ENCODE data around the gene GOLGA8F.
"Not testable (repeated sequence)": the region's sequence is repeated elsewhere in the genome, so short reads cannot be mapped to it uniquely, and the experiment has no call there.

The GOLGA8F gene

DNA sequence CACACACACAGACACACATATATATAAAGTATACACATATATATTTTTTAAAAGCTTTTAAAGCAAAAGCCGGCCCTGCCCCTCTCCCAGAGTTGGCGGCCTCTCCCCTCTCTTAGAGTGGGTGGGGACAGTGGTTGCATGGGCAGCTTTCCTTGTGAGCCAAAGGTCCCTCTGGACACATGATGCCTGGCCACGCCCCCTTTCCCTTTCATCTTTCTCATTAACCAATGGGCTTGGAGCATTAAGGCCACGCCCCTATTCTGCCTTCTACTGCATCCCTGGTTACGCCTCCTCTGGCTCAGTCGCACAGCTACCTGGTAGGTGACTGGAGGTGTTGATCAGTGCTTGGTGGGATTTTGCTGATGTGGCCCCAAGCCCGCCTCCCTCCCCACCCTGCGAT is at the start of gene GOLGA8F:
TSS of gene GOLGA8F (plus strand) at position 301 of the 400 bp plus-strand sequence. CDS start at position 399, 98 bp downstream.
- not testable (repeated sequence) for DNase-seq

GRCh38 chr15:28357984-28358383 is 20.5 kb upstream of the GOLGA8F start, which contains the start of gene GOLGA6L24:
TSS of gene GOLGA6L24 (minus strand) at chr15:28358084. CDS start at chr15:28358023, 61 bp downstream.
- not testable (repeated sequence) for DNase-seq

DNA sequence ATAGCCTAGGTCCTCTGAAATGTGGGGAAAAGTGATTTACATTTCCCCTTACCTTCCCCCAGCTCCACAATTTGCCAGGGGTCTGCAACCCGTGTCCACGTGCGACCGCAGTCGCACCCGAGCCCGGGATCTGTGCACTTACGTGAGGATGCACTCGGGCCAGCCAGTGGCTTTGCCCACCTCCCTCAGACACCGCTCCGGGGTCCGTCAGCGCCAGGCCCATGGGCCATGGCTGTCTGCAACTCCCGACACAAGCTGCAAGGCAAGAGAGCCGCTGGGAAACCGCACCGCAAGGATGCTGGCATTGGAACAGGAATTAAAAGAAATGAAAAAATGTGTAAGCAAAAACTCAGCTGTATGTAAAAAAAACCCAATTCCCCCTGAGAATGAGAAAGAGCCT is 13.0 kb upstream of the GOLGA8F start:
- not testable (repeated sequence) for DNase-seq

GRCh38 chr15:28380053-28380452 is 1.6 kb downstream of the GOLGA8F start:
- not testable (repeated sequence) for DNase-seq

GRCh38 chr15:28396022-28396421 is 17.6 kb downstream of the GOLGA8F start:
- DNase-seq = not testable (repeated sequence)

- DNase-seq = not testable (repeated sequence)
Measured at GRCh38 chr15:28402774-28403435, 24.4 kb downstream of the GOLGA8F start.

- not testable (repeated sequence) for DNase-seq
Measured at GRCh38 chr15:28420470-28420869, 42.0 kb downstream of the GOLGA8F start.

DNA sequence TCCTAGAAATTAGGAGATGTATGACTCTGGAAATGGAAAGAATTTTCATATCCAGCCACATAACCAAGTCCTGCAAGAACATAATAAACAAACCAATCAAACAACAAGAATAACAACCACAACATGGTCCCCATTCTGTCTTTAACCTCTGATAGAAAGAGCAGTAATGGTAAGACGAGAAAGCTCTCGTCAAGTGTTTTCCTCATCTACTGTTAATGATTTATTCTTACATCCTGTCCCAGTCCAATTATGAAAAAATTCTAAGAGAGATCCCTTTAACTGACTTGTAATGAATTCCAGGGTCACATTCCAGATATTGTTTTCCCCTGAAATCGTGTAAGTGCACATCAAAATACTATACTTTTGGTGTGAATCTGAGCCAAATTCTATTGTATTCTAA is 57.1 kb downstream of the GOLGA8F start:
- not testable (repeated sequence) for DNase-seq
